ENCODE data around the gene KCNH8.

DNA sequence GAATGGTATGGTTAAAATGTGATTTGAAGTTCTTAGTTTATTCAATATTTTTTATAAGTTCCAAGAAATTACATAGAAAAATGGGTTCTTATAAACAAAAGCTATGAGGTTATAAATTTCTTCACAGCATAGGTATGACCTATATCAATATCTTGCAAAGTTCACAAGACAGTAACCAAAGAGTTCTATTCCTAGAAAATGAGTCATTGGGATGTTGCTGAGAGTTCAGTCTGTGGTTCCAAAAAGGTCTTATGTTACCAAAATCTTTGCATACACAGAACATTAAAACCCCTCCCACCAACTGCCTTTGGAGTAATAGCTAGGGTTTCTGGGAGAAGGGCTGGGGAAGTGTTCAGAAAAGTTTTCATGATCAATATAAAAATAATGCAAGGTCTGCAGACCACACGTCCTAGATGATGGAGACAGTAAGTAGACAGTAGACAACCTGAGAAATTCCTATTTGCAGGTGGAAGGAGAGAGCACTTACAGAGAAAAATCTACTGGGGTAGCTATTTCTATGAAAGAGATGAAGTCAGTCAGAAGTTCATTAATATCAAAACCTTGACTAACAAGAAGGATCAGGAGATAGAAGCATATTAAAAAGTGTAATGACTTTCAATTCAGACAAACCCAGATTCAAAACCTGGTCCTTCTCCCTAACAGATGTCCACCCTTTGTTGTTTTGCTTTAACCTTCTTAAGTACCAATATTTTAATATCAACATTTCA is 279.3 kb downstream of the KCNH8 start:
- TF ChIP-seq SUZ12 (IDR thresholded peaks at IDR 0.05; ENCODE audit: extremely low read depth, insufficient read depth, insufficient read length) (no peak), ZNF274 (IDR thresholded peaks at IDR 0.05; ENCODE audit: low read depth, low read length) (no peak)

All from NT2/D1 (cell line).